GM19324 (cell line): ENCODE data around the gene PIP5KL1.

Source experiments
- ATAC-seq: cut with Tn5 transposase; IDR thresholded peaks from one replicate; pipeline ENCODE4 v1.9.1; 2021; ENCODE audit warnings: mild to moderate bottlenecking, moderate library complexity; ENCODE audit not compliant: unreplicated experiment, low FRiP score

Gene PIP5KL1

GRCh38 chr9:127950513-127951289, 20.1 kb upstream of the PIP5KL1 start:
- ATAC-seq = no peak

GRCh38 chr9:127949827-127950512, 19.4 kb upstream of the PIP5KL1 start:
- ATAC-seq = no peak

GRCh38 chr9:127947841-127948710, 17.5 kb upstream of the PIP5KL1 start:
- ATAC-seq = no peak

GRCh38 chr9:127946728-127947127, 16.2 kb upstream of the PIP5KL1 start:
- no peak for ATAC-seq

- ATAC-seq = no peak
These were observed 15.4 kb upstream of the PIP5KL1 start for GRCh38 chr9:127945942-127946341.

GRCh38 chr9:127945338-127945737, 14.8 kb upstream of the PIP5KL1 start:
- no peak for ATAC-seq

GRCh38 chr9:127944586-127945218, 14.1 kb upstream of the PIP5KL1 start:
- ATAC-seq = no peak

GRCh38 chr9:127943731-127944144, 13.2 kb upstream of the PIP5KL1 start:
- no peak for ATAC-seq

- ATAC-seq = no peak
These were observed 12.6 kb upstream of the PIP5KL1 start for GRCh38 chr9:127943011-127943662.

- ATAC-seq = no peak
These were observed 11.8 kb upstream of the PIP5KL1 start for GRCh38 chr9:127942216-127943010.

GRCh38 chr9:127941961-127942215, 11.3 kb upstream of the PIP5KL1 start:
- ATAC-seq = no peak

GRCh38 chr9:127941062-127941960, 10.7 kb upstream of the PIP5KL1 start:
- ATAC-seq = no peak

GRCh38 chr9:127940593-127940992, 10.0 kb upstream of the PIP5KL1 start:
- no peak for ATAC-seq

- ATAC-seq = no peak
These were observed 7.7 kb upstream of the PIP5KL1 start for GRCh38 chr9:127938298-127938690.

GRCh38 chr9:127937388-127938297, 7.1 kb upstream of the PIP5KL1 start, which contains the start of gene DPM2:
DPM2 (minus strand) TSS chr9:127937854; CDS start chr9:127937820, 34 bp downstream.
- peak; percentile 86 for ATAC-seq

- ATAC-seq = no peak
These were observed 6.4 kb upstream of the PIP5KL1 start for GRCh38 chr9:127937056-127937387.

- no peak for ATAC-seq
These were observed 5.8 kb upstream of the PIP5KL1 start for GRCh38 chr9:127936347-127936852.
